ENCODE measurements around the gene TECPR2.

Gene TECPR2

DNA sequence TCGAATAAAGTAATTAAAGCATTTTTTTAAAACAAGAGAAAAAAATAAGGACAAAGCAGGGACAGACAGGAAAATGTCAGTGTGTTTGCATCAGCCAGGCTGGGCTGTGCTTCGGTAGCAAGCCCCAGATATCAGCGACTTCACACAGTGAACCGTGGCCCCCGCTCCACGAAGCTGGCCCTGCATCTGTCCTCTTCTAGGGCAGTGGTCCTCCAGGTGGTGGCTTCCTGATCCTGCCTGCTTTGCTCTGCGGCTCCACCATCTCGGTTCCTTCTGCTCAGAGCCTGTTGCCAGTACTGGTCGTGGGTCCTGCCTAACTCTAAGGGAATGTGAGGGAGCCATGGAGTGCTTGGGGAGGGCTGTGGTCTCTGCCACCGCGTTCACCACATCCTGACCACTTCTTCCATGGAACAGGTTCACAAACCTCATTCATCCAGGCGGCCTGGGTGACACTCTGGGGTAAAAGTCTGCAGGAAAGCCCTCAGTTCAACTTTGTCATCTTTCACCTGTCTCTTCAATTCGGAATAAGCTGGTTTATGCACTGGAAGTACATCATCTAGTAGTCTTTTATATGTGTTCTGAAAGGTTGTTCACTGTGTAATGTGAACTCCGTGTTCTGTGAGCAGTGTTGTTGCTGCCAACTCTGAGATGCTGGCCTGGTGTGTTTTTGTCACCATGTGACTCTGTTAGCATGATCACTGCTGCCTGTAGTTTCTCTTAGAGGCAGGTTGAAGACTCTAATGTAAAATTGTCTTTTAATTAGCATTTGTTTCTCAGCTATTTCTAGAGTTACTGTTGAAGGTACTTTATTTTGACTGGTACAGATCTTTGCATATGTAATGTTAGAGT is 99.0 kb downstream of the TECPR2 start:
- no peak for DNase-seq (ENCODE audit: low read depth in 3 of 3, low spot score in 1 of 3)

- no peak for DNase-seq (ENCODE audit: low read depth in 3 of 3, low spot score in 1 of 3)
These were observed 99.7 kb downstream of the TECPR2 start for GRCh38 chr14:102462391-102462790.

DNA sequence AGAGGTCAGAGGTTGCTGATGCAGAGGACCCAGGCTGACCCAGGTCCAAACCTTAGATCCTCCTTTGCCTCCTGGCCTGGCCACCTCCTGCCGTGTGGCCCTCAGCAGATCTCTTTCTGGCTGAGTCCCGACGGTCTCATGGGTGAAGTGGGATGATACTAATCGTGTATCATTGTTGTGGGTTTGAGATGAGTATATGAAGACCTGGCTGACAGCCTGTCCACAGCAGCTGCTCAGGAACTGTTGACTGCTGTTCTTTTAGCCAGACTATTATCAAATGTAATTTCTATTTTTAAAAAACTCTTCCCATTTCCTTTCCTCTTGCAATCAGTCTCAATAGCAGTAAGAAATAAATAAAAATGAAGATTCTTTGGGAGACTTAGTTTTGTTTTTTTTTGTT is 101.3 kb downstream of the TECPR2 start:
- no peak for DNase-seq (ENCODE audit: low read depth in 3 of 3, low spot score in 1 of 3)

- DNase-seq (ENCODE audit: low read depth in 3 of 3, low spot score in 1 of 3) = no peak
These were observed 102.2 kb downstream of the TECPR2 start for GRCh38 chr14:102464846-102465341.

- no peak for DNase-seq (ENCODE audit: low read depth in 3 of 3, low spot score in 1 of 3)
These were observed 106.5 kb downstream of the TECPR2 start for GRCh38 chr14:102469261-102469660.

- DNase-seq (ENCODE audit: low read depth in 3 of 3, low spot score in 1 of 3) = no peak
These were observed 109.4 kb downstream of the TECPR2 start for GRCh38 chr14:102471921-102472790.

DNA sequence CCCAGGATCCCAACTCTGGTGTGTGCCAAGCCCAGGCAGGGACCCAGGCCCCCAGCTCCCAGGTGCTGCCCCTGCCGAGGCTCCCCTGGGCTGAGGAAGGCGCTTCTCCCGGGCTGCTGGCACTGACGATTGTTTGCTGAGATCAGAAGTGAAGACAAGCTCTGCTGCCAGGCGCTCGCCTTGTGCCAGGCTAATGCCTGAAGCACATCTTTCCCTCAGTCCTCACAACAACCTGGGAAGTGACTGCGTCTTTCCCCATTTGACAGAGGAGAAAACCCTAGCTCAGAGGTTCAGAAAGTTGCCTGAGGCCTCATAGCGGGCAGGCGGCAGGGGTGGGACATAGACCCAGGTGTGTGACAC is 110.0 kb downstream of the TECPR2 start:
- no peak for DNase-seq (ENCODE audit: low read depth in 3 of 3, low spot score in 1 of 3)

GRCh38 chr14:102473559-102473958 is 110.8 kb downstream of the TECPR2 start:
- no peak for DNase-seq (ENCODE audit: low read depth in 3 of 3, low spot score in 1 of 3)

- DNase-seq (ENCODE audit: low read depth in 3 of 3, low spot score in 1 of 3) = no peak
These were observed 112.2 kb downstream of the TECPR2 start for GRCh38 chr14:102474934-102475333.

GRCh38 chr14:102479107-102479506 is 116.4 kb downstream of the TECPR2 start:
- no peak for DNase-seq (ENCODE audit: low read depth in 3 of 3, low spot score in 1 of 3)

GRCh38 chr14:102479777-102480176 is 117.0 kb downstream of the TECPR2 start:
- no peak for DNase-seq (ENCODE audit: low read depth in 3 of 3, low spot score in 1 of 3)

GRCh38 chr14:102481371-102481770 is 118.6 kb downstream of the TECPR2 start:
- DNase-seq (ENCODE audit: low read depth in 3 of 3, low spot score in 1 of 3) = no peak

DNA sequence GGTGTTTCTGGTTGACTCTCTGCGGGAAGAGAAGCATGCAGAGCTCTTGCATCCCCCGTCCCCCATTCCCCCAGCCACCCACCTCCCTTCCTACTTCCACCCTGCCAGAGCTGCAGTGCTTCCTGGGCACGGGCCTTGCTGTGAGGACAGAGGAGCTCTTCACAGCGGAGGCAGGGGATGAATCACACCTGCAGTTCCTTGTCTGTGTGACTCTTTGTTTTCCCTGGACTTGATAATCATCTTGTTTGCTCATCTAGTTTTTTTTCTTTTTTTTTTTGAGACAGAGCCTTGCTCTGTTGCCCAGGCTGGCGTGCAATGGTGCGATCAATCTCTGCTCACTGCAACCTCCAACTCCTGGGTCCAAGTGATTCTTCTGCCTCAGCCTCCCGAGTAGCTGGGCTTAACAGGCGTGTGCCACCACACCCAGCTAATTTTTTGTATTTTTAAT is 119.1 kb downstream of the TECPR2 start:
- DNase-seq (ENCODE audit: low read depth in 3 of 3, low spot score in 1 of 3) = no peak

DNA sequence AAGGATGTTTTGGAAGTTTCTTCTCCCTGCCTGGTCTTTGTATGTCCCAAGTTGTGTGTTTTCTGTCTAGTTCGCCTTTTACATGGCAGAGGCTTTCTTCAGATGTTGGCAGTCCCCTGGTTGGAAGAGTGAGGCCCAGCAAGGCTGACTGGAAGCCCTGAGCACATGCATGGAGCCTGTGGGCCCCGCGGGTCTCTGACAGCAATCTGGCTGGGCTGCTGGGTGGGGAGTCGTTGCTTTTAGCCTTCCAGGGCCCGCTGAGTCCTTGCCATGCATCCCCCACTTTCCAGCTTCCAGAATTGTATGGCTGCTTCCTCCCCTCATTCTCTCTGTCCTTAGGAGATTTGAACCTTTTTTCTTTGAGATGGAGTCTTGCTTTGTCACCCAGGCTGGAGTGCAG is 121.6 kb downstream of the TECPR2 start:
- no peak for DNase-seq (ENCODE audit: low read depth in 3 of 3, low spot score in 1 of 3)

GRCh38 chr14:102485693-102486512 is 123.2 kb downstream of the TECPR2 start:
- no peak for DNase-seq (ENCODE audit: low read depth in 3 of 3, low spot score in 1 of 3)

GRCh38 chr14:102486513-102487203 is 123.9 kb downstream of the TECPR2 start:
- no peak for DNase-seq (ENCODE audit: low read depth in 3 of 3, low spot score in 1 of 3)

DNA sequence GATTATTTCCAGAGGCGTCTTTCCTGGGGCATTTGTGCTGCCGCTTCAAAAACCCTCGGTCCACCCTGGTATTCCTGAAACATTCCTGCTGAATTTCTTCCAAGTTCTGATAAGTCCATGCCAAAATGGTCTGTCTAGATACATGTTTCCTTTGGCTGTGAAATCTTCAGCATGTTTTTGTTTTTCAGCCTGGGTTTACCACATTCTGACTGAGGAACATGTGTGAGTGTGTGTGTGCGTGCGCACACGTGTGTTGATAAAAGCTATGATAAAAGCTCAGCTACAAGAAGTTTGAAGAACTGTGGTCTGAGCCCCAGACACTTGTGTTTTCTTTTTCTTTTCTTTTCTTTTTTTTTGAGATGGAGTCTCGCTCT is 124.5 kb downstream of the TECPR2 start:
- no peak for DNase-seq (ENCODE audit: low read depth in 3 of 3, low spot score in 1 of 3)

DNA sequence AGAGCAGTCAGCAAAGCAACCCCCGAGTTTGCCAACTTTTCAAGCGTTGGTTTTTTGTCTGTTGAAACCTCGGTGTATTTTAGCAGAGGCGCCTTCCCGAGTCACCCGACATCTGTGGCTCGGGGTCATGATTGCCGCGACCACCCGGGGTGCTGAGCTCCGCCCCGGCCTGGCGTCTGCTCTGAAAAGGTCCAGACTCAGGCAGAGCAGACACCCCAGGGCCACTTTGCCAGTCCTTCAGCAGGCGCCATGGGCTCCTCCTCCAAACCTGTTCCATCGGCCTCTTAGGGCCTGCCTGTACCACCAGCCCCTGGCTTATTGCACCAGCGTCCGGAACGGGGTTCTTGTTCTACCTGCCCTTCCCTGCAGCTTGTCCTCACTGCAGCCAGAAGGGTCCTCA is 127.7 kb downstream of the TECPR2 start:
- DNase-seq (ENCODE audit: low read depth in 3 of 3, low spot score in 1 of 3) = no peak

DNA sequence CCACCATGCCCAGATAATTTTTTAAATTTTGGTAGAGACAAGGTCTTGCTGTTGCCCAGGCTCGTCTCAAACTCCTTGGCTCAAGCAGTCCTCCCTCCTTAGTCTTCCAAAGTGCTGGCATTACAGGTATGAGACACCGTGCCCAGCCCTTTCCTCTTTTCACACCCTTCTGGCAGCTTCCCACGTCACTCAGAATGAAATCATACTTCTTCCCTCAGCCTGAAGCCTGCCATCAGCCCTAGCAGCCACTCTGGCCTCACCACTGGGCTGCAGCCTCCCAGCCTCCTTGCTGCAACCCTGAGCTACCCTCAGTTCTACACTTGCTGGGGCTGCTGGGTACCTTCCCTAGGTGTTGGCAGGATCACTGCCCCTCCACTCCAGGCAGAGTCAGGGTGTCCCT is 128.6 kb downstream of the TECPR2 start:
- no peak for DNase-seq (ENCODE audit: low read depth in 3 of 3, low spot score in 1 of 3)

- DNase-seq (ENCODE audit: low read depth in 3 of 3, low spot score in 1 of 3) = no peak
These were observed 129.2 kb downstream of the TECPR2 start for GRCh38 chr14:102491786-102492530.

Measured in stimulated activated CD4-positive, alpha-beta T cell treated with anti-CD3 and anti-CD28 coated beads, TNF-alpha, amount 100 ng/mL, for 1 hour (primary cell).